Measurements from ENCODE around the gene SOX18.

DNA sequence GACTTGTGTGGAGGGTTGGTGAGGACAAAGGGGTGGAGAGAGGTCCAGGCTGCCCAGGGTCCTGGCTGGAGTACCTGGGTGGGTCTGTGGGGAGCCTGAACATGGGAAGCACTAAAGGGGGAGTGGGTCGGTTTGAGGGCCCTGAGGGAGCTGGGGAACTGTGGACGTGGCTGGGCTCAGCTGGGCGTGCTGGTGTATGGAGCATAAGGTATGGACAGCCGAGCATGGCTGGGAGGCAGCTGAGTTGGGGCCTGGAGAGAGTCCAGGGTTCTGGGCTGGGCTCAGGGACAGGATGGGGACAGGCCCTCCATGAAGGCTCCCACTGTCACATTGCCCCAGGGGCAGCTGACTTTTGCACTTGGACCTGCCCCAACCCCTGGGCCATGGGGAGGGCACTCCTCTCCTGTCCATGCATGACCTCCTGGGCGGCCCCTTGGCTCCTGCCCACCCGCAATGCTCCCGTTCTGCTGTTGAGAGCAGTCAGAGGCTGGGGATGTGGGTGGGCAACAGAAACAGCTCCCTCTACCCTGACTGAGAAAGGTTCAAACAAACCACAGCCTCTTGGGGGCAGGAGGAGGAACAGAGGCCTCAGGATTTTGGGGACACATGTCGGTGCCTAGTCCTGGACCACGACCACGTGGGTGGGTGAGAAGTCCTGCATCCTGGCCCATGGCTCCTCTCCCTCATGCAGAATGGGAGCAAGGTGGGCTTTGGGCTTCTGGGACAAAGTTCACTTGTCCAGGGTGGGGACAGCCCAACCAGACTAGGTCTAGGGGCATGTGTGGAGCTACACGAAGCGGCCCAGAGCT is 9.0 kb downstream of the SOX18 start:
- TF ChIP-seq POLR2AphosphoS5 (IDR thresholded peaks at IDR 0.05; ENCODE audit: low read depth, low read length) = no peak
- no peak for TF ChIP-seq TAF1 (IDR thresholded peaks at IDR 0.05; ENCODE audit: borderline replicate concordance, insufficient read depth, low read length)
- TF ChIP-seq REST (IDR thresholded peaks at IDR 0.05; ENCODE audit: insufficient read depth in 1 of 2, low read depth in 2 of 2, low read length in 2 of 2) = no peak
- TF ChIP-seq SIN3A (IDR thresholded peaks at IDR 0.05; ENCODE audit: borderline replicate concordance, insufficient read depth, low read length) = no peak
- TF ChIP-seq FOXP2 (optimal IDR thresholded peaks at IDR 0.05; ENCODE audit: borderline replicate concordance, extremely low read depth, extremely low read length, insufficient read depth) = no peak
